ENCODE data around the gene PLA2G12A.

DNA sequence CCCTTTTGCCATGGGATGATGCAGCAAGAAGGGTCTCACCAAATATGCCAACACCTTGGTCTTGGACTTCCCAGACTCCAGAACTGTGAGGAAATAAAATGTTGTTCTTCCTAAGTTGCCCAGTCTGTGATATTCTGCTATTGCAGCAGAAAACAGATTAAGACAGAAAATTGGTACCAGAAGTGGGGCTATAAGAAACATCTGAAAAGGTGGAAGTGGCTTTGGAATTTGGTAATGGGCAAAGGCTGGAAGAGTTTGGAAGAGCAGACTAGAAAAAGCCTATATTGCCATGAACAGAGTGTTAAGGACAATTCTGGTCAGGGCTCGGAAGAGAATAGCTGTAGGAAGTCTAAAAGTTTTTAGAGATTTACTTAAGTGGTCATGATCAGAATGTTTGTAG lies 54.0 kb downstream of the PLA2G12A start:
- TF ChIP-seq, protein P1, sequence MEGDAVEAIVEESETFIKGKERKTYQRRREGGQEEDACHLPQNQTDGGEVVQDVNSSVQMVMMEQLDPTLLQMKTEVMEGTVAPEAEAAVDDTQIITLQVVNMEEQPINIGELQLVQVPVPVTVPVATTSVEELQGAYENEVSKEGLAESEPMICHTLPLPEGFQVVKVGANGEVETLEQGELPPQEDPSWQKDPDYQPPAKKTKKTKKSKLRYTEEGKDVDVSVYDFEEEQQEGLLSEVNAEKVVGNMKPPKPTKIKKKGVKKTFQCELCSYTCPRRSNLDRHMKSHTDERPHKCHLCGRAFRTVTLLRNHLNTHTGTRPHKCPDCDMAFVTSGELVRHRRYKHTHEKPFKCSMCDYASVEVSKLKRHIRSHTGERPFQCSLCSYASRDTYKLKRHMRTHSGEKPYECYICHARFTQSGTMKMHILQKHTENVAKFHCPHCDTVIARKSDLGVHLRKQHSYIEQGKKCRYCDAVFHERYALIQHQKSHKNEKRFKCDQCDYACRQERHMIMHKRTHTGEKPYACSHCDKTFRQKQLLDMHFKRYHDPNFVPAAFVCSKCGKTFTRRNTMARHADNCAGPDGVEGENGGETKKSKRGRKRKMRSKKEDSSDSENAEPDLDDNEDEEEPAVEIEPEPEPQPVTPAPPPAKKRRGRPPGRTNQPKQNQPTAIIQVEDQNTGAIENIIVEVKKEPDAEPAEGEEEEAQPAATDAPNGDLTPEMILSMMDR (IDR thresholded peaks at IDR 0.05): no peak
- no peak for TF ChIP-seq EZH2phosphoT487 (IDR thresholded peaks at IDR 0.05)
